RPMI7951 (cell line): ENCODE data around the gene BTG2. TPM values are rescaled to one million over a fixed set of nuclear protein-coding genes. Genes with fewer than 3 reads are reported as not detected.

Experiments
- DNase-seq: peaks from one replicate; pipeline ENCODE4 v3.0.0-alpha.2; 2012; ENCODE audit warnings: low read depth
- total RNA-seq: library from RNA; depleted of rRNA; stranded (reverse); fragments of >200 nt; shearing (Covaris generic); gene quantifications from 2 replicates; pipeline ENCODE4 v1.2.3, GENCODE V29; 2014

The BTG2 gene
- total RNA-seq, 1 experiment from 2014 or later = 0.60 TPM

GRCh38 chr1:203316626-203317093, 11.3 kb downstream of the BTG2 start:
- no peak for DNase-seq

- DNase-seq = no peak
Observed at GRCh38 chr1:203317429-203318228, 12.3 kb downstream of the BTG2 start.

GRCh38 chr1:203318229-203318517, 12.9 kb downstream of the BTG2 start:
- no peak for DNase-seq

GRCh38 chr1:203320591-203321272, 15.4 kb downstream of the BTG2 start:
- no peak for DNase-seq

- DNase-seq = no peak
Observed at GRCh38 chr1:203321273-203322052, 16.1 kb downstream of the BTG2 start.

- no peak for DNase-seq
Observed at GRCh38 chr1:203322500-203323179, 17.3 kb downstream of the BTG2 start.

GRCh38 chr1:203323587-203323986, 18.3 kb downstream of the BTG2 start:
- DNase-seq = no peak

- no peak for DNase-seq
Observed at GRCh38 chr1:203324105-203325025, 19.0 kb downstream of the BTG2 start.

GRCh38 chr1:203325026-203325417, 19.7 kb downstream of the BTG2 start:
- DNase-seq = no peak

GRCh38 chr1:203325418-203326091, 20.2 kb downstream of the BTG2 start:
- no peak for DNase-seq

- DNase-seq = peak; percentile 82
Observed at GRCh38 chr1:203326830-203327683, 21.7 kb downstream of the BTG2 start.

- DNase-seq = peak; percentile 52
Observed at GRCh38 chr1:203327684-203328457, 22.6 kb downstream of the BTG2 start.

- DNase-seq = no peak
Observed at GRCh38 chr1:203328714-203329122, 23.4 kb downstream of the BTG2 start.

- DNase-seq = no peak
Observed at GRCh38 chr1:203331224-203331623, 25.9 kb downstream of the BTG2 start.

- DNase-seq = no peak
Observed at GRCh38 chr1:203335503-203335902, 30.2 kb downstream of the BTG2 start.

GRCh38 chr1:203336097-203336496, 30.8 kb downstream of the BTG2 start:
- DNase-seq = no peak

- peak; percentile 45 for DNase-seq
Observed at GRCh38 chr1:203338335-203339036, 33.2 kb downstream of the BTG2 start.
